Neuronal stem cell (in vitro differentiated cells): ENCODE measurements around the gene BEND5.

Experiments used
- DNase-seq: peaks from one replicate; pipeline ENCODE4 v3.0.0-alpha.2; 2013; ENCODE audit warnings: low spot score
- H2AFZ ChIP-seq: one replicate; pipeline ENCODE4 v1.6.1; 2013; ENCODE audit warnings: mild to moderate bottlenecking, low read length, inconsistent platforms
- H2AK5ac ChIP-seq: 2 replicates; pipeline ENCODE4 v1.6.1; 2013; ENCODE audit warnings: low read depth, mild to moderate bottlenecking, inconsistent platforms, low read length, moderate library complexity, mixed read lengths
- H2BK120ac ChIP-seq: 2 replicates; pipeline ENCODE4 v1.6.1; 2013; ENCODE audit warnings: low read depth, mild to moderate bottlenecking, inconsistent platforms, low read length, moderate library complexity, mixed read lengths
- H2BK12ac ChIP-seq: one replicate; pipeline ENCODE4 v1.6.1; 2013; ENCODE audit warnings: low read length, inconsistent platforms
- H2BK15ac ChIP-seq: 2 replicates; pipeline ENCODE4 v1.6.1; 2013; ENCODE audit warnings: mild to moderate bottlenecking, low read length, inconsistent platforms, mixed read lengths
- H2BK5ac ChIP-seq: one replicate; pipeline ENCODE4 v1.6.1; 2013; ENCODE audit warnings: inconsistent platforms, mild to moderate bottlenecking, low read length, moderate library complexity
- H3K14ac ChIP-seq: one replicate; pipeline ENCODE4 v1.6.1; 2013; ENCODE audit warnings: low read length, inconsistent platforms
- H3K18ac ChIP-seq: 2 replicates; pipeline ENCODE4 v1.6.1; 2013; ENCODE audit warnings: low read length, inconsistent platforms
- H3K23ac ChIP-seq: 2 replicates; pipeline ENCODE4 v1.6.1; 2013; ENCODE audit warnings: low read depth, mild to moderate bottlenecking, mixed read lengths, low read length, inconsistent platforms; ENCODE audit not compliant: poor library complexity
- H3K27ac ChIP-seq: replicated peaks from 3 replicates; pipeline ENCODE4 v1.5.1; 2013; ENCODE audit warnings: low read length, inconsistent platforms
- H3K27me3 ChIP-seq, 3 experiments: 2 replicates each; pipeline ENCODE4 v1.6.1; 2013; ENCODE audit warnings: low read length in 3 of 3, mild to moderate bottlenecking in 2 of 3, inconsistent platforms in 1 of 3, low read depth in 1 of 3, mixed read lengths in 1 of 3, moderate library complexity in 1 of 3; ENCODE audit not compliant: control insufficient read depth in 3 of 3, insufficient read depth in 3 of 3
- H3K36me3 ChIP-seq, 2 donors: replicated peaks in 1 of 2; 2 replicates each; pipeline ENCODE4 v1.6.1; 2013; ENCODE audit warnings: low read length in 2 of 2; ENCODE audit not compliant: control insufficient read depth in 2 of 2, insufficient read depth in 2 of 2
- H3K4ac ChIP-seq: 2 replicates; pipeline ENCODE4 v1.6.1; 2013; ENCODE audit warnings: inconsistent platforms, mild to moderate bottlenecking, low read length, moderate library complexity
- H3K4me1 ChIP-seq, 2 donors: 1 replicate in 1 of 2; 2 replicates in 1 of 2; pipeline ENCODE4 v1.6.1; 2013; ENCODE audit warnings: low read length in 2 of 2, low read depth in 1 of 2; ENCODE audit not compliant: control insufficient read depth in 2 of 2, insufficient read depth in 1 of 2
- H3K4me2 ChIP-seq: one replicate; pipeline ENCODE4 v1.6.1; 2013; ENCODE audit warnings: mild to moderate bottlenecking, low read length, inconsistent platforms; ENCODE audit not compliant: insufficient read depth, poor library complexity, severe bottlenecking
- H3K4me3 ChIP-seq, 2 donors: 2 replicates each; pipeline ENCODE4 v1.5.1; 2013; ENCODE audit warnings: low read length in 2 of 2, mild to moderate bottlenecking in 2 of 2, inconsistent platforms in 1 of 2, moderate library complexity in 1 of 2
- H3K79me1 ChIP-seq: one replicate; pipeline ENCODE4 v1.6.1; 2013; ENCODE audit warnings: low read depth, mild to moderate bottlenecking, inconsistent platforms, low read length, moderate library complexity
- H3K9ac ChIP-seq: one replicate; pipeline ENCODE4 v1.6.1; 2013; ENCODE audit warnings: mild to moderate bottlenecking, low read depth, low read length, inconsistent platforms; ENCODE audit not compliant: poor library complexity
- H3K9me3 ChIP-seq, 2 donors: replicated peaks in 1 of 2; 2 replicates each; pipeline versions ENCODE3 to v1.6.1; 2013; ENCODE audit warnings: low read length in 2 of 2, mild to moderate bottlenecking in 2 of 2, inconsistent platforms in 1 of 2, low read depth in 1 of 2, mixed read lengths in 1 of 2, moderate library complexity in 1 of 2; ENCODE audit not compliant: control insufficient read depth in 2 of 2, insufficient read depth in 1 of 2
- H4K8ac ChIP-seq: one replicate; pipeline ENCODE4 v1.6.1; 2013; ENCODE audit warnings: low read depth, mild to moderate bottlenecking, inconsistent platforms, low read length, moderate library complexity
- H4K91ac ChIP-seq: one replicate; pipeline ENCODE4 v1.6.1; 2013; ENCODE audit warnings: low read length, low read depth, mild to moderate bottlenecking, inconsistent platforms; ENCODE audit not compliant: poor library complexity
- WGBS, 2 donors: extraction: QIAGEN DNeasy Blood & Tissue Kit; methylation state at CpG; one replicate each; pipeline ENCODE4 v1.1.7; 2013; ENCODE audit warnings: missing lambda C conversion rate in 2 of 2, mixed read lengths in 1 of 2; ENCODE audit not compliant: insufficient read length in 2 of 2, insufficient replicate concordance in 1 of 2; ENCODE audit errors: extremely low coverage in 2 of 2; 5-methylcytosine and 5-hydroxymethylcytosine counted together

BEND5 gene

DNA sequence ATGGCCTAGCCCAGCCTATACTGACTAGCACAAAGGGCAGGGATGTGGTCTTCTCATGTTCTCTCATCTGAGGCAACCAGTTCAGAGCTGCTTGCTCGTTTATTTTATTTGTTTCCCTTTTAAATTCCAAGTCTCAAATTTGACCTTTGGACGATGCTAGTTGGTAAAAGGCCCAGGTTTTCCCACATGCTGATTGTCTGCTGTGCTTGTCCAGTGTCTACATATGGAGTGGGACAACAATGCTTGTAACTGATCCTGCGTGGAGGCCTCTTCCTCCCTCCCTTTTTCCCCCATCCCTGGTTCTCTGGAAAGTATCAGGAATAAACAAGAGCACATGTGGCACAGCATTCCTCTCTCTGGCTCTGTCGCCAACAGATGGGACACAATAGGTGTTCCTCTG, 34.0 kb upstream of the BEND5 start:
- no CpG with 5 or more reads among the region's 4 CpGs for WGBS, 2 donors
- no peak overlapping the region for H3K27ac ChIP-seq

GRCh38 chr1:48808496-48808895, 31.8 kb upstream of the BEND5 start:
- H2BK15ac ChIP-seq = no peak overlapping the region
- H3K9ac ChIP-seq = no peak overlapping the region
- no peaks in the 10 kb centered on the region for H3K27me3 ChIP-seq
- no peak overlapping the region for H2BK12ac ChIP-seq
- H3K27ac ChIP-seq = no peak overlapping the region
- H2AK5ac ChIP-seq = no peak overlapping the region
- no peak overlapping the region for H3K4me3 ChIP-seq
- no peaks in the 10 kb centered on the region for H3K79me1 ChIP-seq
- no peak overlapping the region for H3K4ac ChIP-seq
- no peak overlapping the region for H4K91ac ChIP-seq
- no peaks in the 10 kb centered on the region for H3K36me3 ChIP-seq
- WGBS, 2 donors = no CpG with 5 or more reads among the region's 3 CpGs
- H2AFZ ChIP-seq = no peak overlapping the region
- no peak overlapping the region for H3K18ac ChIP-seq
- no peak overlapping the region for H3K4me2 ChIP-seq
- no peak overlapping the region for H3K23ac ChIP-seq
- no peak overlapping the region for H2BK5ac ChIP-seq
- DNase-seq = no peak
- no peaks in the 10 kb centered on the region for H3K9me3 ChIP-seq
- no peak overlapping the region for H3K14ac ChIP-seq
- H4K8ac ChIP-seq = no peak overlapping the region
- H2BK120ac ChIP-seq = no peak overlapping the region
- H3K4me1 ChIP-seq = peaks cover 0 to 6% of the 10 kb centered on the region in 2 donors

More for the DNA sequence above, 34.0 kb upstream of the BEND5 start:
- no peaks in the 10 kb centered on the region for H3K36me3 ChIP-seq
- no peak overlapping the region for H4K91ac ChIP-seq
- no peak overlapping the region for H2BK12ac ChIP-seq
- DNase-seq = no peak
- H2BK15ac ChIP-seq = no peak overlapping the region
- no peak overlapping the region for H3K23ac ChIP-seq
- no peak overlapping the region for H3K4ac ChIP-seq
- no peaks in the 10 kb centered on the region for H3K9me3 ChIP-seq
- peaks cover 0 to 6% of the 10 kb centered on the region in 2 donors for H3K4me1 ChIP-seq
- H4K8ac ChIP-seq = no peak overlapping the region
- H3K4me2 ChIP-seq = no peak overlapping the region
- H3K79me1 ChIP-seq = no peaks in the 10 kb centered on the region
- H3K9ac ChIP-seq = no peak overlapping the region
- H2BK5ac ChIP-seq = no peak overlapping the region
- H2BK120ac ChIP-seq = no peak overlapping the region
- H3K14ac ChIP-seq = no peak overlapping the region
- H3K27me3 ChIP-seq = no peaks in the 10 kb centered on the region
- peak overlapping the region in 1 of 2 donors; percentile 31 for H3K4me3 ChIP-seq
- H2AK5ac ChIP-seq = no peak overlapping the region
- no peak overlapping the region for H3K18ac ChIP-seq
- H2AFZ ChIP-seq = no peak overlapping the region

GRCh38 chr1:48807554-48808260, 31.0 kb upstream of the BEND5 start:
- Histone ChIP-seq H3K23ac (no peak overlapping the region), H4K91ac (no peak overlapping the region), H3K4ac (no peak overlapping the region), H3K4me1 (peaks cover 0 to 6% of the 10 kb centered on the region in 2 donors), H3K9ac (no peak overlapping the region), H3K27me3 (no peaks in the 10 kb centered on the region), H2AK5ac (no peak overlapping the region), H2AFZ (no peak overlapping the region), H2BK12ac (no peak overlapping the region), H2BK15ac (no peak overlapping the region), H3K9me3 (no peaks in the 10 kb centered on the region), H3K79me1 (no peaks in the 10 kb centered on the region), H3K36me3 (no peaks in the 10 kb centered on the region), H3K4me3 (no peak overlapping the region), H3K4me2 (no peak overlapping the region), H3K27ac (no peak overlapping the region), H3K18ac (no peak overlapping the region), H2BK5ac (no peak overlapping the region), H2BK120ac (no peak overlapping the region), H4K8ac (no peak overlapping the region), H3K14ac (no peak overlapping the region)
- DNase-seq = no peak
- WGBS, 2 donors = no CpG with 5 or more reads among the region's 4 CpGs

DNA sequence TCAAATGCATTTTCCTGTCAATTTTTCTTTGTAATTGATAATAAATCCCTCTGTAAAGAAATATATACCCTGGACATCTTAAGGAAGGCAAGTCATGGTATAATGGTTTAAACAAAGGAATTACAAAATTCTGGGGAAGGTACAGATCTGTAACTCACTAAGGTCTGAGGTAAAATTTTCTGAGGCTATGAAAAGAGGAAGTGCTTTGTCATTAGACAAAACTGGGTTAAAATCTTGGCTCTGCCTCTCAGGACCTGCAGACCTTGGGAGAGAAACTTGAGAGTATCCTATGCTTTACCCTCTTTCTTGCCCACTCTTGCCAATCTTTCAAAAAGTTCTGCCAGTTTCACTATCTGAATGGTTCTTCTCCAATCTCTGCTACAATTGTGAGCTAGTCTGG, 26.8 kb upstream of the BEND5 start:
- Histone ChIP-seq H2AK5ac (no peak overlapping the region), H3K79me1 (no peaks in the 10 kb centered on the region), H3K4me1 (peaks cover 0 to 9% of the 10 kb centered on the region in 2 donors), H3K14ac (no peak overlapping the region), H3K9me3 (no peaks in the 10 kb centered on the region), H2BK120ac (no peak overlapping the region), H2BK5ac (no peak overlapping the region), H2AFZ (no peak overlapping the region), H2BK15ac (no peak overlapping the region), H3K4ac (no peak overlapping the region), H4K91ac (no peak overlapping the region), H3K27ac (no peak overlapping the region), H3K4me3 (no peak overlapping the region), H3K23ac (no peak overlapping the region), H3K9ac (no peak overlapping the region), H4K8ac (no peak overlapping the region), H3K27me3 (no peaks in the 10 kb centered on the region), H3K36me3 (no peaks in the 10 kb centered on the region), H2BK12ac (no peak overlapping the region), H3K18ac (no peak overlapping the region), H3K4me2 (no peak overlapping the region)
- DNase-seq = no peak
